GM21360 (cell line): Measurements from ENCODE around the gene CTCF.

ENCODE experiments used
- ATAC-seq: cut with Tn5 transposase; IDR thresholded peaks from one replicate; pipeline ENCODE4 v1.9.1; 2021; ENCODE audit warnings: mild to moderate bottlenecking, moderate library complexity; ENCODE audit not compliant: unreplicated experiment

The CTCF gene

GRCh38 chr16:67676939-67677338, 114.6 kb downstream of the CTCF start:
- ATAC-seq, result no peak

- no peak for ATAC-seq
These were observed 115.4 kb downstream of the CTCF start for GRCh38 chr16:67677712-67678111.

- ATAC-seq, result no peak
These were observed 116.2 kb downstream of the CTCF start for GRCh38 chr16:67678354-67679023.

- no peak for ATAC-seq
These were observed 117.9 kb downstream of the CTCF start for GRCh38 chr16:67679935-67680897.

- no peak for ATAC-seq
These were observed 121.4 kb downstream of the CTCF start for GRCh38 chr16:67683767-67684166.

- ATAC-seq, result no peak
These were observed 123.2 kb downstream of the CTCF start for GRCh38 chr16:67685388-67686112.
